ENCODE measurements around the gene SMIM43.

SMIM43 gene

GRCh38 chr4:121764702-121765367 is at the start of gene SMIM43:
TSS of gene SMIM43 (minus strand) at chr4:121765164. CDS start at chr4:121765105, 59 bp downstream.
- DNase-seq, result no peak

GRCh38 chr4:121814756-121815155 is 49.8 kb upstream of the SMIM43 start:
- no peak for DNase-seq

GRCh38 chr4:121811122-121811521 is 46.2 kb upstream of the SMIM43 start:
- no peak for DNase-seq

GRCh38 chr4:121806411-121806810 is 41.4 kb upstream of the SMIM43 start:
- no peak for DNase-seq

- no peak for DNase-seq
Measured at GRCh38 chr4:121801715-121802075, 36.7 kb upstream of the SMIM43 start.

- DNase-seq, result peak; percentile 93
Measured at GRCh38 chr4:121800961-121801714, 36.2 kb upstream of the SMIM43 start, which contains the start of gene EXOSC9. TSS of gene EXOSC9 (plus strand) at chr4:121801323. CDS start at chr4:121801425, 102 bp downstream.

GRCh38 chr4:121800638-121800960 is 35.6 kb upstream of the SMIM43 start:
- DNase-seq, result no peak

- no peak for DNase-seq
Measured at GRCh38 chr4:121799867-121800501, 35.0 kb upstream of the SMIM43 start.

GRCh38 chr4:121799208-121799823 is 34.4 kb upstream of the SMIM43 start:
- no peak for DNase-seq

GRCh38 chr4:121796283-121796682 is 31.3 kb upstream of the SMIM43 start:
- DNase-seq, result no peak

- no peak for DNase-seq
Measured at GRCh38 chr4:121794505-121795188, 29.7 kb upstream of the SMIM43 start.

GRCh38 chr4:121792966-121793365 is 28.0 kb upstream of the SMIM43 start:
- no peak for DNase-seq

GRCh38 chr4:121791481-121791880 is 26.5 kb upstream of the SMIM43 start:
- no peak for DNase-seq

GRCh38 chr4:121790976-121791375 is 26.0 kb upstream of the SMIM43 start:
- no peak for DNase-seq

GRCh38 chr4:121789960-121790829 is 25.2 kb upstream of the SMIM43 start:
- no peak for DNase-seq

- no peak for DNase-seq
Measured at GRCh38 chr4:121789455-121789854, 24.5 kb upstream of the SMIM43 start.

- no peak for DNase-seq
Measured at GRCh38 chr4:121788896-121789295, 23.9 kb upstream of the SMIM43 start.

GRCh38 chr4:121786221-121786620 is 21.3 kb upstream of the SMIM43 start:
- DNase-seq, result no peak

GRCh38 chr4:121785479-121785878 is 20.5 kb upstream of the SMIM43 start:
- no peak for DNase-seq

- no peak for DNase-seq
Measured at GRCh38 chr4:121784975-121785374, 20.0 kb upstream of the SMIM43 start.

- no peak for DNase-seq
Measured at GRCh38 chr4:121784401-121784800, 19.4 kb upstream of the SMIM43 start.

- DNase-seq, result no peak
Measured at GRCh38 chr4:121783210-121783609, 18.2 kb upstream of the SMIM43 start.
